OCI-LY3 (cell line): ENCODE results near the gene DCHS2.

Experiments used
- H2AFZ ChIP-seq: fragments of 200-600, 300-600 bp; shearing (Covaris generic); 2 replicates; pipeline ENCODE4 v1.6.0; 2014; ENCODE audit warnings: antibody characterized with exemption, low read depth, low read length
- H3K27ac ChIP-seq: fragments of 200-600, 300-600 bp; sonication (generic); 2 replicates; pipeline ENCODE4 v1.5.1; 2014; ENCODE audit warnings: mild to moderate bottlenecking, low read length, moderate library complexity, mixed read lengths
- H3K27me3 ChIP-seq: fragments of 200-600, 300-600 bp; sonication (generic); 2 replicates; pipeline ENCODE4 v1.6.1; 2014; ENCODE audit warnings: low read depth, low read length, mixed read lengths
- H3K36me3 ChIP-seq: fragments of 200-600, 300-600 bp; sonication (generic); replicated peaks from 2 replicates; pipeline ENCODE3; 2014; ENCODE audit warnings: low read depth, low read length, mixed read lengths
- H3K4me1 ChIP-seq: fragments of 300-600, 200-600 bp; sonication (generic); 2 replicates; pipeline ENCODE4 v1.6.1; 2014; ENCODE audit warnings: low read length, mixed read lengths
- H3K4me2 ChIP-seq: fragments of 200-600, 300-600 bp; sonication (generic); 2 replicates; pipeline ENCODE4 v1.6.1; 2014; ENCODE audit warnings: low read length, mixed read lengths
- H3K4me3 ChIP-seq: fragments of 300-600, 200-600 bp; sonication (generic); 2 replicates; pipeline ENCODE4 v1.5.1; 2014; ENCODE audit warnings: antibody characterized with exemption, mild to moderate bottlenecking, low read length, moderate library complexity
- H3K79me2 ChIP-seq: fragments of 300-600, 200-600 bp; shearing (Covaris generic); 2 replicates; pipeline ENCODE4 v1.6.1; 2014; ENCODE audit warnings: mild to moderate bottlenecking, low read length, mixed read lengths
- H3K9ac ChIP-seq: fragments of 300-600, 200-600 bp; shearing (Covaris generic); 2 replicates; pipeline ENCODE4 v1.6.0; 2014; ENCODE audit warnings: mild to moderate bottlenecking, low read length, moderate library complexity
- H3K9me3 ChIP-seq: fragments of 200-600, 300-600 bp; shearing (Covaris generic); 2 replicates; pipeline ENCODE4 v1.6.1; 2014; ENCODE audit warnings: low read length, mixed read lengths; ENCODE audit not compliant: insufficient read depth
- H4K20me1 ChIP-seq: fragments of 200-600, 300-600 bp; sonication (generic); 2 replicates; pipeline ENCODE4 v1.6.1; 2016; ENCODE audit warnings: low read length, mixed read lengths; ENCODE audit not compliant: insufficient read depth
- EZH2phosphoT487 ChIP-seq: fragments of 200-600 bp; shearing (Covaris generic); IDR thresholded peaks from 2 replicates; pipeline ENCODE4 v1.6.1; 2018; ENCODE audit warnings: antibody characterized with exemption, mixed run types, low read depth
- TF ChIP-seq, protein P1 (sequence below): fragments of 200-600, 300-600 bp; sonication (generic); IDR thresholded peaks from 2 replicates; pipeline ENCODE4 v1.5.1; 2014; ENCODE audit warnings: antibody characterized with exemption, low read length, low read depth

Gene DCHS2

DNA sequence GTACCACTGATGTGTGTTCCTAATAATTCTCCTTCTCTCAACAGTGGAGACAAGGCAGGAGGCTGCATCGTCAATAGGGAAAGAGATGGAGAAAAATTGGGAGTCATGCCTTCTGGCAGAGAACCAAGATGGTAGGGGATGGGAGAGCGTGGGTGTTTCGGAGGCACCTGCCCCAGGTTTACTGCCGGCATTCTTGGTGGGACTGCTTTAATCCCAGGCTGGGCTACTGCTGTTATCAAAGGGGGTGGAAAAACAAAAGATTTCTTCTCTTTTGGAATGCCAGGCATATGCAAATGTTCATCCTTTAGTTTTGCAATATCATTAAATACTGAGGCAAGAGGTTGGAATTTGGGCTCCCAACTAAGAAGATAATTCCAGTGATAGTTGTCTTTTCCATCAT, 257.0 kb downstream of the DCHS2 start:
- H3K9ac ChIP-seq, result no peak overlapping the region
- H4K20me1 ChIP-seq, result no peaks in the 10 kb centered on the region
- TF ChIP-seq EZH2phosphoT487, result no peak
- TF ChIP-seq, protein P1, sequence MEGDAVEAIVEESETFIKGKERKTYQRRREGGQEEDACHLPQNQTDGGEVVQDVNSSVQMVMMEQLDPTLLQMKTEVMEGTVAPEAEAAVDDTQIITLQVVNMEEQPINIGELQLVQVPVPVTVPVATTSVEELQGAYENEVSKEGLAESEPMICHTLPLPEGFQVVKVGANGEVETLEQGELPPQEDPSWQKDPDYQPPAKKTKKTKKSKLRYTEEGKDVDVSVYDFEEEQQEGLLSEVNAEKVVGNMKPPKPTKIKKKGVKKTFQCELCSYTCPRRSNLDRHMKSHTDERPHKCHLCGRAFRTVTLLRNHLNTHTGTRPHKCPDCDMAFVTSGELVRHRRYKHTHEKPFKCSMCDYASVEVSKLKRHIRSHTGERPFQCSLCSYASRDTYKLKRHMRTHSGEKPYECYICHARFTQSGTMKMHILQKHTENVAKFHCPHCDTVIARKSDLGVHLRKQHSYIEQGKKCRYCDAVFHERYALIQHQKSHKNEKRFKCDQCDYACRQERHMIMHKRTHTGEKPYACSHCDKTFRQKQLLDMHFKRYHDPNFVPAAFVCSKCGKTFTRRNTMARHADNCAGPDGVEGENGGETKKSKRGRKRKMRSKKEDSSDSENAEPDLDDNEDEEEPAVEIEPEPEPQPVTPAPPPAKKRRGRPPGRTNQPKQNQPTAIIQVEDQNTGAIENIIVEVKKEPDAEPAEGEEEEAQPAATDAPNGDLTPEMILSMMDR, result no peak
- H3K27me3 ChIP-seq, result no peaks in the 10 kb centered on the region
- H3K4me1 ChIP-seq, result no peaks in the 10 kb centered on the region
- no peaks in the 10 kb centered on the region for H3K36me3 ChIP-seq
- no peaks in the 10 kb centered on the region for H3K79me2 ChIP-seq
- no peak overlapping the region for H3K27ac ChIP-seq
- no peak overlapping the region for H3K4me3 ChIP-seq
- no peak overlapping the region for H3K4me2 ChIP-seq
- H3K9me3 ChIP-seq, result no peaks in the 10 kb centered on the region
- H2AFZ ChIP-seq, result no peak overlapping the region

DNA sequence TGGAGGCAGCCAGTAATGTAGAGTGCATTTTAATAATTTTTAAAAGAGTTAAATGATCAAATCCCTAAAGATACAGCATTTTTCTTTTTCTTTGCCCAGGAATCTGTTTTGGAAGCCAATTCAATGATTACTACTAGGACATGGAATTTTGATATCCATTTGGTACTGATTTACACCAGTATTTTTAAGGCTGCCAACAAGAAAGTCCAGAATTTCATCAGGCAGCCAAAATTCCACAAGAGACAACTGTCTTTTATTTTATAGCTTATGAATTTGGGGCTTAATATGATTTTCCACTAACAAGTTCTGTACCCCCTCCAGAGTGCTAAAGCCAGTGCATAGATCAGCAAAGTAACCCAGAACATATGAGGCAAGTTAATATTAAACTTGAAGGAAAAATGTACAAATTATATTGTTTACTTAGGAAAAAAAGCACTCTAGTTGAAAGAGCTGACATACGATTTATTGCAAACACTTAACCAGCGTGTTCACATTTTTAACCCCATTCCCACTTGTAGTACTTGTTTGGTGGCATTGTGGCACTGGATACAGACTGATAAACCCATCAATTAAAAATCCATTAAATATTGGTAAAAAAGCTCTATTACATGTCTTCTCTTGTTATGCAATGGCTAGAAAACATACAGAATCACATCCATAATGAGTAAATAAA, 259.7 kb downstream of the DCHS2 start:
- no peaks in the 10 kb centered on the region for H3K79me2 ChIP-seq

DNA sequence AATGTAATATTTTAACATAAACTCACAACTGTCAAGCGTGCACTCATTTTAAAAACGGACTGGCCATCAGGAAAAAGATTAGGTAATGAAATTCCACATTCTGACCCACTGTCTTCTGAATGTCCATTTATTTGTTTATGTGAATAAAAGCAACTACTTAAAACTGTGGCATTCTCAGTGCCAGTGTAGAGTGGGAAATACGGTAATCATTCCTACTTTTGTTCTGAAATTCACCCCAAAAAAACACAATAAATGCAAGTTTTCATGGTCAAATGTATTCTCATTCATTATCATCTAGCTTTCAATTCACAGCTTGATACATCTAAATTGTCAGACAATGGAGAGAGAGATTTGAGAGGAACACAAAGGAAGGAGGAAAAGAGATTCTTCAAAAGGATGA, 260.9 kb downstream of the DCHS2 start:
- Histone ChIP-seq H3K9me3 (no peaks in the 10 kb centered on the region), H3K4me2 (no peak overlapping the region), H4K20me1 (no peaks in the 10 kb centered on the region), H3K9ac (no peak overlapping the region), H2AFZ (no peak overlapping the region), H3K27ac (no peak overlapping the region), H3K4me1 (no peaks in the 10 kb centered on the region), H3K27me3 (no peaks in the 10 kb centered on the region), H3K36me3 (no peaks in the 10 kb centered on the region), H3K4me3 (no peak overlapping the region), H3K79me2 (no peaks in the 10 kb centered on the region)
- TF ChIP-seq, protein P1, result no peak
- no peak for TF ChIP-seq EZH2phosphoT487

More for the DNA sequence above, 259.7 kb downstream of the DCHS2 start:
- no peak overlapping the region for H3K4me3 ChIP-seq
- H2AFZ ChIP-seq, result no peak overlapping the region
- H3K4me2 ChIP-seq, result no peak overlapping the region
- no peak overlapping the region for H3K9ac ChIP-seq
- no peaks in the 10 kb centered on the region for H3K4me1 ChIP-seq
- TF ChIP-seq EZH2phosphoT487, result no peak
- TF ChIP-seq, protein P1, result no peak
- H4K20me1 ChIP-seq, result no peaks in the 10 kb centered on the region
- H3K27ac ChIP-seq, result no peak overlapping the region
- H3K27me3 ChIP-seq, result no peaks in the 10 kb centered on the region
- no peaks in the 10 kb centered on the region for H3K36me3 ChIP-seq
- no peaks in the 10 kb centered on the region for H3K9me3 ChIP-seq

DNA sequence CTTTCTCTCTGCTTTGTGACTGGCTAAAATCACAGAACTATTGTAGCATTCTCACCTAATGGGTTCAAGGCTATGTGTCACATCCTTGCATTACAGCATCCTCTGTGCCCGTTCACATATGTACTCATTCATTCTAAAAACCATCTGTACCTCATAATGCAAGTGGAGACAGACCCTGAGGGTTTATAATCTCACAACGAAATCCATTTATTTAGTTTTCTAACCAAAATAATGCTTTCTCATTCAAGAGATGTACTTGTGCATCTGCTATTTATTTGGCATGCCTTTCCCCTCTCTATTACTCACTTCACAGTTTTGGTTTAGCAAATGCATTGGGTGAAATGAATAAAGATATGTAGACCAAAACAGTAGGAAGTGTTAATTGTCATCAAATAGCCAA, 261.5 kb downstream of the DCHS2 start:
- no peaks in the 10 kb centered on the region for H4K20me1 ChIP-seq
- H3K79me2 ChIP-seq, result no peaks in the 10 kb centered on the region
- H3K4me3 ChIP-seq, result no peak overlapping the region
- H2AFZ ChIP-seq, result no peak overlapping the region
- no peak overlapping the region for H3K27ac ChIP-seq
- H3K4me1 ChIP-seq, result no peaks in the 10 kb centered on the region
- no peak overlapping the region for H3K4me2 ChIP-seq
- no peak overlapping the region for H3K9ac ChIP-seq
- no peaks in the 10 kb centered on the region for H3K9me3 ChIP-seq
- H3K27me3 ChIP-seq, result no peaks in the 10 kb centered on the region
- no peaks in the 10 kb centered on the region for H3K36me3 ChIP-seq
- TF ChIP-seq, protein P1, result no peak
- no peak for TF ChIP-seq EZH2phosphoT487
